WI38 (cell line): Measurements from ENCODE around the gene BTBD10.
"Not testable (repeated sequence)": the region's sequence is repeated elsewhere in the genome, so short reads cannot be mapped to it uniquely, and the experiment has no call there.

Source experiments
- H3K4me3 ChIP-seq: 2 replicates; pipeline ENCODE4 v1.5.1; 2011; ENCODE audit warnings: low read depth, mild to moderate bottlenecking, control low read depth, low read length
- CTCF ChIP-seq: IDR thresholded peaks from 2 replicates; pipeline ENCODE4 v1.5.1; 2012; ENCODE audit warnings: low read depth, mild to moderate bottlenecking, control low read depth, low read length

Gene BTBD10

GRCh38 chr11:13427440-13427839 lies 35.6 kb downstream of the BTBD10 start:
- TF ChIP-seq CTCF = no peak
- H3K4me3 ChIP-seq = no peak overlapping the region

GRCh38 chr11:13423372-13423771 lies 39.6 kb downstream of the BTBD10 start:
- H3K4me3 ChIP-seq = no peak overlapping the region
- TF ChIP-seq CTCF = no peak

- no peak overlapping the region for H3K4me3 ChIP-seq
- TF ChIP-seq CTCF = no peak
Measured at GRCh38 chr11:13421561-13421960, 41.5 kb downstream of the BTBD10 start.

GRCh38 chr11:13415201-13415600 lies 47.8 kb downstream of the BTBD10 start:
- H3K4me3 ChIP-seq = no peak overlapping the region
- no peak for TF ChIP-seq CTCF

GRCh38 chr11:13405220-13405619 lies 57.8 kb downstream of the BTBD10 start:
- H3K4me3 ChIP-seq = no peak overlapping the region
- no peak for TF ChIP-seq CTCF

- not testable (repeated sequence) for H3K4me3 ChIP-seq
Measured at GRCh38 chr11:13398335-13398734, 64.7 kb downstream of the BTBD10 start.

- no peak for TF ChIP-seq CTCF
- H3K4me3 ChIP-seq = no peak overlapping the region
Measured at GRCh38 chr11:13391217-13391616, 71.8 kb downstream of the BTBD10 start.

GRCh38 chr11:13388741-13389140 lies 74.3 kb downstream of the BTBD10 start:
- no peak for TF ChIP-seq CTCF
- H3K4me3 ChIP-seq = no peak overlapping the region
